GM23248 (cell line): Measurements from ENCODE around the gene PIK3R1.

Source experiments
- EZH2 ChIP-seq: fragments of 200-600 bp; sonication (generic); IDR thresholded peaks from 2 replicates; pipeline ENCODE4 v1.6.1; 2018; ENCODE audit warnings: antibody characterized with exemption, mild to moderate bottlenecking; ENCODE audit not compliant: insufficient read depth, poor library complexity, severe bottlenecking
- EZH2phosphoT487 ChIP-seq: fragments of 200-600 bp; sonication (generic); IDR thresholded peaks from 2 replicates; pipeline ENCODE4 v1.6.1; 2018; ENCODE audit warnings: antibody characterized with exemption, moderate library complexity, mild to moderate bottlenecking, low read depth; ENCODE audit not compliant: insufficient read depth

DNA sequence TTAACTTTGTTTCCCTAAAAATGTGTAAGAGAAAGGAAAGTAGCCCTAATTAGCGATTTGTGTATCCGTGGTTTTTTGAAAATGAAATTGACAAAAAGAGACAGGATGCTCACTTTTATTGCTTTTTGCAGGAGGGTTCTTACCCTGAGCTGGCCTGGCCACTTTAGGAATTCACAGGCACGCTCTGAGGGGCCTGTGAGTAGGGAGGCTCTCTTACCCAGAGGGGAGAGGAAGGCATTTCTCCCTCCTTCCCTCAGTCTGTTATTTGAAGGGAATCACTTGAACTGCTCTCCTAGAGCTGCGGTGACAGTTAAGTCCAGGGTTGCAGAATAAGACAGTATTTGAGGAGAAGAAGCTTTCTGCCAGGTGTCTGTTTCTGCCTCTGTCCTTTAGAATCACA, 16.7 kb downstream of the PIK3R1 start:
- TF ChIP-seq EZH2phosphoT487: no peak
- TF ChIP-seq EZH2: no peak
